Transverse colon (tissue), 4 donors: ENCODE data around the gene MED23.

Experiments
- CTCF ChIP-seq, 5 experiments: fragments of 200-600 bp in 3 of 5; fragments of 450-650 bp in 2 of 5; sonication (generic) in 3 of 5; IDR thresholded peaks; 1 replicate in 2 of 5; 2 replicates in 3 of 5; pipeline ENCODE4 v1.5.1; 2016 to 2017; ENCODE audit warnings: antibody characterized with exemption in 5 of 5, inconsistent platforms in 3 of 5, mild to moderate bottlenecking in 2 of 5, moderate library complexity in 1 of 5
- EP300 ChIP-seq: sonication (generic); formaldehyde crosslinking; IDR thresholded peaks from one replicate; pipeline ENCODE4 v1.6.1; 2017; ENCODE audit warnings: antibody characterized with exemption, low read depth
- POLR2A ChIP-seq: fragments of 450-650 bp; IDR thresholded peaks from one replicate; pipeline ENCODE4 v1.6.1; 2016; ENCODE audit warnings: antibody characterized with exemption, mild to moderate bottlenecking, moderate library complexity
- POLR2AphosphoS5 ChIP-seq, 3 donors: sonication (generic); formaldehyde crosslinking; IDR thresholded peaks; one replicate each; pipeline ENCODE4 v1.6.1; 2016; ENCODE audit warnings: antibody characterized with exemption in 3 of 3

- no peak for TF ChIP-seq CTCF (IDR thresholded peaks at IDR 0.05)
- no peak for TF ChIP-seq POLR2A
- TF ChIP-seq EP300, result no peak
- no peak for TF ChIP-seq POLR2AphosphoS5 (IDR thresholded peaks at IDR 0.05)
Measured at GRCh38 chr6:131575834-131576478, 52.1 kb downstream of the MED23 start.
